Muscle layer of colon (tissue), 2 donors: ENCODE measurements around the gene LCNL1.

Experiments used
- H3K27ac ChIP-seq: one replicate; pipeline ENCODE4 v1.7.0; 2013; ENCODE audit warnings: low read depth, mild to moderate bottlenecking, low read length, moderate library complexity
- H3K27me3 ChIP-seq, 2 donors: one replicate each; pipeline ENCODE4 v1.7.0; 2013; ENCODE audit warnings: low read length in 2 of 2, mild to moderate bottlenecking in 2 of 2; ENCODE audit not compliant: insufficient read depth in 2 of 2, control insufficient read depth in 1 of 2
- H3K36me3 ChIP-seq: one replicate; pipeline ENCODE4 v1.7.0; 2013; ENCODE audit warnings: mild to moderate bottlenecking, low read length; ENCODE audit not compliant: insufficient read depth
- H3K4me1 ChIP-seq: one replicate; pipeline ENCODE4 v1.7.0; 2013; ENCODE audit warnings: mild to moderate bottlenecking, low read length; ENCODE audit not compliant: insufficient read depth
- H3K4me3 ChIP-seq, 2 donors: one replicate each; pipeline ENCODE4 v1.7.0; 2013; ENCODE audit warnings: low read length in 2 of 2, low read depth in 1 of 2, mild to moderate bottlenecking in 1 of 2, moderate library complexity in 1 of 2
- H3K9ac ChIP-seq: one replicate; pipeline ENCODE4 v1.7.0; 2013; ENCODE audit warnings: low read length
- H3K9me3 ChIP-seq: one replicate; pipeline ENCODE4 v1.7.0; 2013; ENCODE audit warnings: mild to moderate bottlenecking, low read length
- donor health status: abdominal sarcoma.
- donor health status: Adenocarcinoma of cecum.

LCNL1 gene

GRCh38 chr9:137012694-137013570 lies 30.1 kb downstream of the LCNL1 start:
- Histone ChIP-seq H3K4me3 (no peak overlapping the region), H3K36me3 (peaks cover 9% of the 10 kb centered on the region), H3K4me1 (no peaks in the 10 kb centered on the region), H3K27me3 (no peaks in the 10 kb centered on the region), H3K9me3 (no peaks in the 10 kb centered on the region), H3K27ac (no peak overlapping the region), H3K9ac (no peak overlapping the region)

GRCh38 chr9:137013571-137013940 lies 30.8 kb downstream of the LCNL1 start:
- Histone ChIP-seq H3K4me3 (no peak overlapping the region), H3K36me3 (peaks cover 9% of the 10 kb centered on the region)

GRCh38 chr9:137014166-137014565 lies 31.4 kb downstream of the LCNL1 start:
- Histone ChIP-seq H3K27ac (no peak overlapping the region), H3K36me3 (peaks cover 9% of the 10 kb centered on the region), H3K9me3 (no peaks in the 10 kb centered on the region), H3K4me3 (no peak overlapping the region), H3K27me3 (no peaks in the 10 kb centered on the region), H3K9ac (no peak overlapping the region), H3K4me1 (no peaks in the 10 kb centered on the region)

More at GRCh38 chr9:137013571-137013940, 30.8 kb downstream of the LCNL1 start:
- no peak overlapping the region for H3K27ac ChIP-seq
- no peak overlapping the region for H3K9ac ChIP-seq
- H3K4me1 ChIP-seq = no peaks in the 10 kb centered on the region
- no peaks in the 10 kb centered on the region for H3K27me3 ChIP-seq
- no peaks in the 10 kb centered on the region for H3K9me3 ChIP-seq

- no peak overlapping the region for H3K27ac ChIP-seq
- H3K9ac ChIP-seq = no peak overlapping the region
- H3K27me3 ChIP-seq = no peaks in the 10 kb centered on the region
- H3K4me3 ChIP-seq = no peak overlapping the region
- H3K36me3 ChIP-seq = peaks cover 9% of the 10 kb centered on the region
- H3K9me3 ChIP-seq = no peaks in the 10 kb centered on the region
- H3K4me1 ChIP-seq = no peaks in the 10 kb centered on the region
Measured at GRCh38 chr9:137014776-137015539, 32.2 kb downstream of the LCNL1 start.

GRCh38 chr9:137015540-137015930 lies 32.7 kb downstream of the LCNL1 start:
- H3K36me3 ChIP-seq = peaks cover 9% of the 10 kb centered on the region
- H3K9ac ChIP-seq = no peak overlapping the region
- no peak overlapping the region for H3K27ac ChIP-seq
- no peaks in the 10 kb centered on the region for H3K27me3 ChIP-seq
- H3K4me1 ChIP-seq = no peaks in the 10 kb centered on the region
- no peaks in the 10 kb centered on the region for H3K9me3 ChIP-seq
- H3K4me3 ChIP-seq = no peak overlapping the region

- Histone ChIP-seq H3K9me3 (no peaks in the 10 kb centered on the region), H3K4me3 (no peak overlapping the region), H3K36me3 (peaks cover 9% of the 10 kb centered on the region), H3K27ac (no peak overlapping the region), H3K4me1 (no peaks in the 10 kb centered on the region), H3K9ac (no peak overlapping the region), H3K27me3 (no peaks in the 10 kb centered on the region)
Measured at GRCh38 chr9:137015976-137016375, 33.2 kb downstream of the LCNL1 start.

GRCh38 chr9:137016436-137016835 lies 33.6 kb downstream of the LCNL1 start:
- Histone ChIP-seq H3K4me3 (no peak overlapping the region), H3K27me3 (no peaks in the 10 kb centered on the region), H3K9me3 (no peaks in the 10 kb centered on the region), H3K9ac (no peak overlapping the region), H3K4me1 (no peaks in the 10 kb centered on the region), H3K27ac (no peak overlapping the region), H3K36me3 (peaks cover 5% of the 10 kb centered on the region)

- Histone ChIP-seq H3K9me3 (no peaks in the 10 kb centered on the region), H3K27me3 (no peaks in the 10 kb centered on the region), H3K4me3 (no peak overlapping the region), H3K4me1 (no peaks in the 10 kb centered on the region), H3K9ac (no peak overlapping the region), H3K27ac (no peak overlapping the region), H3K36me3 (no peaks in the 10 kb centered on the region)
Measured at GRCh38 chr9:137017071-137017470, 34.3 kb downstream of the LCNL1 start.

- Histone ChIP-seq H3K9me3 (no peaks in the 10 kb centered on the region), H3K36me3 (no peaks in the 10 kb centered on the region), H3K9ac (no peak overlapping the region), H3K4me3 (no peak overlapping the region), H3K4me1 (no peaks in the 10 kb centered on the region), H3K27ac (no peak overlapping the region), H3K27me3 (no peaks in the 10 kb centered on the region)
Measured at GRCh38 chr9:137017791-137018497, 35.2 kb downstream of the LCNL1 start.

- Histone ChIP-seq H3K27ac (no peak overlapping the region), H3K9ac (no peak overlapping the region), H3K4me3 (no peak overlapping the region), H3K9me3 (no peaks in the 10 kb centered on the region), H3K4me1 (no peaks in the 10 kb centered on the region), H3K36me3 (no peaks in the 10 kb centered on the region), H3K27me3 (no peaks in the 10 kb centered on the region)
Measured at GRCh38 chr9:137018761-137019559, 36.2 kb downstream of the LCNL1 start.
